Fibroblast of lung (primary cell): ENCODE results near the gene CEP295NL. TPM values are rescaled to one million over a fixed set of nuclear protein-coding genes. Genes with fewer than 3 reads are reported as not detected.

Source experiments
- DNase-seq, 2 donors: peaks; one replicate each; pipeline versions ENCODE4 v3.0.0 to v3.0.0-alpha.2; 2010; ENCODE audit warnings: low read depth in 2 of 2
- H2AFZ ChIP-seq: 2 replicates; pipeline ENCODE4 v1.5.1; 2012; ENCODE audit warnings: low read length, control low read depth, inconsistent platforms
- H3K27ac ChIP-seq: 2 replicates; pipeline ENCODE4 v1.5.1; 2011; ENCODE audit warnings: low read length, control low read depth; ENCODE audit not compliant: insufficient read depth
- H3K27me3 ChIP-seq: 2 replicates; pipeline ENCODE4 v1.5.1; 2011; ENCODE audit warnings: mild to moderate bottlenecking, low read length; ENCODE audit not compliant: control insufficient read depth, insufficient read depth
- H3K36me3 ChIP-seq: 2 replicates; pipeline ENCODE4 v1.5.1; 2011; ENCODE audit warnings: low read length; ENCODE audit not compliant: control insufficient read depth, insufficient read depth
- H3K4me1 ChIP-seq: 2 replicates; pipeline ENCODE4 v1.5.1; 2011; ENCODE audit warnings: low read length; ENCODE audit not compliant: control insufficient read depth, insufficient read depth; ENCODE audit errors: extremely low read depth
- H3K4me2 ChIP-seq: 2 replicates; pipeline ENCODE4 v1.5.1; 2011; ENCODE audit warnings: low read length, control low read depth; ENCODE audit not compliant: insufficient read depth; ENCODE audit errors: extremely low read depth
- H3K4me3 ChIP-seq, 4 experiments: fragments of 200-600 bp in 1 of 4; sonication (generic) in 1 of 4; replicated peaks in 1 of 4; 2 replicates each; pipeline ENCODE4 v1.5.1; 2011 to 2016; ENCODE audit warnings: low read length in 4 of 4, low read depth in 3 of 4, mild to moderate bottlenecking in 3 of 4, control low read depth in 2 of 4, inconsistent platforms in 1 of 4, mixed read lengths in 1 of 4; ENCODE audit not compliant: insufficient read depth in 1 of 4; ENCODE audit errors: control extremely low read depth in 1 of 4
- H3K79me2 ChIP-seq: 2 replicates; pipeline ENCODE4 v1.5.1; 2012; ENCODE audit warnings: mild to moderate bottlenecking, low read length, inconsistent platforms; ENCODE audit not compliant: control insufficient read depth, insufficient read depth
- H3K9ac ChIP-seq: 2 replicates; pipeline ENCODE4 v1.5.1; 2011; ENCODE audit warnings: mild to moderate bottlenecking, low read length, control low read depth; ENCODE audit not compliant: insufficient read depth
- H3K9me3 ChIP-seq: 2 replicates; pipeline ENCODE4 v1.5.1; 2012; ENCODE audit warnings: low read depth, low read length; ENCODE audit not compliant: control insufficient read depth, insufficient read depth
- H4K20me1 ChIP-seq: 2 replicates; pipeline ENCODE4 v1.5.1; 2011; ENCODE audit warnings: low read length; ENCODE audit not compliant: control insufficient read depth, insufficient read depth; ENCODE audit errors: extremely low read depth
- CTCF ChIP-seq, 2 donors: IDR thresholded peaks in 1 of 2; conservative IDR thresholded peaks in 1 of 2; 1 replicate in 1 of 2; 2 replicates in 1 of 2; pipeline ENCODE4 v1.5.1; 2011 to 2012; ENCODE audit warnings: low read length in 2 of 2, control low read depth in 1 of 2, inconsistent platforms in 1 of 2, low read depth in 1 of 2, mild to moderate bottlenecking in 1 of 2
- EZH2 ChIP-seq: IDR thresholded peaks from 2 replicates; pipeline ENCODE4 v1.5.1; 2012; ENCODE audit warnings: low read length, control low read depth, mild to moderate bottlenecking; ENCODE audit errors: missing control alignments
- polyA plus RNA-seq, 2 donors: library from polyadenylated mRNA; depleted of rRNA in 1 of 2; stranded (reverse) in 1 of 2; unstranded in 1 of 2; fragments of >200 nt; gene quantifications; 2 replicates each; pipeline ENCODE4 v1.2.1, GENCODE V29; 2011 to 2012; ENCODE audit warnings: missing spikeins in 1 of 2
- total RNA-seq: library from RNA; depleted of rRNA; stranded (reverse); fragments of >200 nt; gene quantifications from 2 replicates; pipeline ENCODE4 v1.2.1, GENCODE V29; 2014

CEP295NL gene
- total and polyA plus RNA-seq, 2 donors (not counting 1 experiment from before 2014, with no cell fraction given): 0.10 to 2.8 TPM

- no peak overlapping the region for H2AFZ ChIP-seq
- H3K9ac ChIP-seq: no peak overlapping the region
- peaks cover 24% of the 10 kb centered on the region for H3K4me1 ChIP-seq
- H3K27ac ChIP-seq: no peak overlapping the region
- no peak overlapping the region for H3K4me2 ChIP-seq
- TF ChIP-seq CTCF (conservative IDR thresholded peaks at IDR 0.05 in 1 of 2, IDR thresholded peaks at IDR 0.05 in 1 of 2; ENCODE audit: low read depth in 1 of 2, low read length in 2 of 2): no peak
- no peak for TF ChIP-seq EZH2
- no peaks in the 10 kb centered on the region for H3K27me3 ChIP-seq
- peaks cover 2% of the 10 kb centered on the region for H4K20me1 ChIP-seq
- no peak for DNase-seq
- no peak overlapping the region for H3K4me3 ChIP-seq
- H3K79me2 ChIP-seq: peaks cover 95% of the 10 kb centered on the region
- peaks cover 23% of the 10 kb centered on the region for H3K36me3 ChIP-seq
- no peaks in the 10 kb centered on the region for H3K9me3 ChIP-seq
Observed at GRCh38 chr17:78893684-78894083, 9.3 kb downstream of the CEP295NL start.

- H3K9me3 ChIP-seq: no peaks in the 10 kb centered on the region
- no peak overlapping the region for H3K9ac ChIP-seq
- TF ChIP-seq CTCF (conservative IDR thresholded peaks at IDR 0.05 in 1 of 2, IDR thresholded peaks at IDR 0.05 in 1 of 2; ENCODE audit: low read depth in 1 of 2, low read length in 2 of 2): no peak
- no peak for TF ChIP-seq EZH2
- no peaks in the 10 kb centered on the region for H3K27me3 ChIP-seq
- H3K27ac ChIP-seq: no peak overlapping the region
- peaks cover 20% of the 10 kb centered on the region for H3K36me3 ChIP-seq
- no peak overlapping the region for H2AFZ ChIP-seq
- no peak for DNase-seq
- peaks cover 2% of the 10 kb centered on the region for H4K20me1 ChIP-seq
- peaks cover 20% of the 10 kb centered on the region for H3K4me1 ChIP-seq
- no peak overlapping the region for H3K4me2 ChIP-seq
- peaks cover 95% of the 10 kb centered on the region for H3K79me2 ChIP-seq
- no peak overlapping the region for H3K4me3 ChIP-seq
Observed at GRCh38 chr17:78892936-78893379, 10.0 kb downstream of the CEP295NL start.

- peaks cover 95% of the 10 kb centered on the region for H3K79me2 ChIP-seq
- H3K4me3 ChIP-seq: no peak overlapping the region
- no peak for DNase-seq
- no peak overlapping the region for H3K9ac ChIP-seq
- no peak for TF ChIP-seq CTCF (conservative IDR thresholded peaks at IDR 0.05 in 1 of 2, IDR thresholded peaks at IDR 0.05 in 1 of 2; ENCODE audit: low read depth in 1 of 2, low read length in 2 of 2)
- no peak for TF ChIP-seq EZH2
- peaks cover 16% of the 10 kb centered on the region for H3K4me1 ChIP-seq
- no peak overlapping the region for H2AFZ ChIP-seq
- no peak overlapping the region for H3K4me2 ChIP-seq
- H4K20me1 ChIP-seq: peaks cover 2% of the 10 kb centered on the region
- H3K9me3 ChIP-seq: no peaks in the 10 kb centered on the region
- H3K27me3 ChIP-seq: no peaks in the 10 kb centered on the region
- H3K36me3 ChIP-seq: peaks cover 20% of the 10 kb centered on the region
- no peak overlapping the region for H3K27ac ChIP-seq
Observed at GRCh38 chr17:78892520-78892919, 10.5 kb downstream of the CEP295NL start.
